ENCODE measurements around the gene RELN.

Gene RELN

DNA sequence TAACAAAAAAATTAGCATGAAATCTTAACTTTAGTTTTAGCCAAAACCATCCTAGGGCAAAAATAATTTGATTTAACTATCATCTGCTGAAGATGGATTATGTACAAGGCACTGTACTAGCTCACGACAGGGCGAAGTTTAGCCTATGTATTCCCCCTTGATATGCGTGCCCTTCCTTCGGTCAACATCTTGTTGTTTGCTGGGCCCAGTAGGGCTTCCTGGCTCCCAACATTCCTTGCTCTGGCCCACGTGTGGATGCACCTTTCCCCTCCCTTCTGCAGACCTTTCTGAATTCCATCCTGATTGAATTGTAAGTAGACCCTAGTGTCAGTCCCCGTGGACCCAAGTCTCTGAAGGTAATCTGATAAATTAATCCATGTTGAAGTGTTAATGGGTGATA, 212.0 kb downstream of the RELN start:
- DNase-seq: no peak

DNA sequence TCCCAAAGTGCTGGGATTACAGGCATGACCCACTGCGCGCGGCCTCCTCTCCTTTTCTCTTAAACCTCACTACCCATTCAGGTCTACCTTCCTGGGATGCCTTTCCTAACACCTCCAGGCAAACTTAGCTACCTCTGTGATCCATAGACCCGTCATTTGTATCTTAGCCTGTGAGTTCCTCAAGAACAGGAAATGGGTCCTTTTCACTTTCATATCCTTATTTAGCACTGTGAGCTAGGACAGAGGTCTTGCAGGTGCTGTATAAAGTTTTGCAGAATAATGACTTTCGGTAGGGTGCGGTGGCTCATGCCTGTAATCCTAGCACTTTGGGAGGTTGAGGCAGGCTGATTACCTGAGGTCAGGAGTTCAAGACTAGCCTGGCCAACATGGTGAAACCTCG, 215.7 kb downstream of the RELN start:
- DNase-seq: no peak

DNA sequence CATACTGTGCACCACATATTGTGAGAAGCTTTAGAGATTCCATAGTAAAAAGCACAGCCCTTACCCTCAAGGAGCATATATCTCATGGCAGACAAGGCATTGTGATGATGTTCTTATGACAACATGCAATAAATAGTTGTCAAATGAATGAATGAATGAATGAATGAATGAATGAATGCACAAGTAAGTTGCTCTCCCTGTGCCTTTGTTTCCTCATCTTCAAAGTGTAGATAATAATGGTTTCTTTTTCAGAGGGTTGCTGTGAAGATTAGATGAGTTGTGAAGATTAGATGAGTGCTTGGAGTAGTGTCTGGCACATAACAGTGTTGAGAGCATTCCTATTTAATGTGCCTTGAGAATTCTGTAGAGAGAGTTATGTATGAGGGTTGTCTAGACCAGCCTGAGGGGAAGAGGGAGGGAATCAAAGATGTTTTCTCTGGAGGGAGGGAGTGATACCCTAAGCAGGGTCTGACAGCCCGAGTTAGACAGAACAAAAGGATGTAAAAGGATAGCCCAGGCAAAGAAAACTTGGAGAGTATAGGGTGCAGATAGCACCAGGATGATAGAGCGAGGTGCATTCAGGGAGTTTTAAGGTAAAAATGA, 217.2 kb downstream of the RELN start:
- DNase-seq: no peak

DNA sequence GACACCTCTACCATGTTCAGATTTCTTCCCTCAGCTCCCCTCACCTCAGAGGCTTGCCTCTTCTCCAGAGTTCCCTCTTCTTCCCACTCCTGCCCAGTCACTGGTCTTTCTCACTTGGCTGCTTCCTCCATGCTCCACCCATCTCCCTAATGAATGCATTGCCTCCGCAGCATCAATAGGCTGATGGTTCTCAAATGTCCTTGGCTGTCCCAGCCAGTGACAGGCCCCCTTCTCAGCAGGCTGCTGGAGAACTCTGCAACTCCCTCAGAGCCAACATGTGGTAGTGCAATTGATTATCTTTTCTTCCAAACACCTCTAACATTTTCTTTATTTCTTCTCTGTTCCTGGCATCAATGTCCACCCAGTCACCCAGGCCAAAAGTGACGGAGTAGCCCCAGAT, 218.2 kb downstream of the RELN start:
- no peak for DNase-seq

DNA sequence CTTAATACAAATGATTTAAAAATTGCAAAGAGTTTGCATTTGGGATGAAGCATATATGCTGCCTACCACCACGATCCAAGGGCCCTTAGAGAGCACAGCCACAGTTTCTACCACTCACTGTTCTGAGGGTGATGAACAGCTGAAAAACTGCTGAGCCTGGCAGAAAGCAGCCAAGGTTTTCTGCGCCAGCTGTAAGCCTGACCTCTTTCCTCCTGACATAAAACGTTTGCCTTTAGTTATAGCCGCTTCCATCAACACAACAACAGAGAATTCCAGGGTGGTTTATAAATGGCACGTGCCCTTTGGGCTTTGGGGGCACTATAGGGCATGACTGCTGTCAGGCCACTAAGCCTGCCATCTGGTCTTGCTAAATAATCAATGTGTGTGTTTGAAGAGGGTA, 222.8 kb downstream of the RELN start:
- no peak for DNase-seq

DNA sequence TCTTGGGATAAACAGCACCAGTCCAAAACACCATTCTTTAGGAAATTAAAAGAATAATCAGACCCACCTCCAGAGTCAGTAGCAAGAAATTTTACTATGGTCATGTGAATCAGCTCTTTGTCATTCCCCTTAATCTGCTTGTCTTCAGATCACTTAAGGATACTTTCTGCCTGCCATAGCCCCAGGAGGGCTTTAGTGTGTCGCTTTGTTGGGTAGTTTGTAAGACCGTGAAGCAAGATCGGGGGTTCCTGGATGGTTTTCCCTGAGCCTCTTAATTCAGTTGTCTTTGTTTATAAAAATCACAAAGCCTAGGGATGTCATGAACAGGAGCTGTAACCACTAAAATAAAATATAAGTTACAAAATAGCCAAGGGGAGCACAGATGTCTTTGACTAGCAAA, 223.6 kb downstream of the RELN start:
- no peak for DNase-seq

DNA sequence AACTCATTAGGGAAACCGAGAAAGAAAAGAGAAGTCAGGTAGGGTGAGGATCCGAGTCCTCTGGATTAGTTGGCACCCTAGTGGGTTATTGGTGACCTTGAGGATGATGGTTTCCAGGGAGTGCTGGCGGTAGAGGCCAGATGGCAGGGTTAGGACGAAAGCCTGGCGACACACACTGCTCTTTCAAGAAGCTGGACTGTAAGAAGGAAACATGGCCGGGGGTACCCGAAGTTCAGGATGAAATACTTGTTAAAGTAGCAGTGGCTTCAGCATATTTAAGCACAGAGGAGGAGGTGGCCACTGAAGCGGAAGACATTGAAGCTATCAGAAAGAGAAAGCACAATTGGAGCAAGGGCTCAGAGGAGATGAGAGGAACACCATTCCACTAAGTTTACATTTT, 224.6 kb downstream of the RELN start:
- DNase-seq: no peak

DNA sequence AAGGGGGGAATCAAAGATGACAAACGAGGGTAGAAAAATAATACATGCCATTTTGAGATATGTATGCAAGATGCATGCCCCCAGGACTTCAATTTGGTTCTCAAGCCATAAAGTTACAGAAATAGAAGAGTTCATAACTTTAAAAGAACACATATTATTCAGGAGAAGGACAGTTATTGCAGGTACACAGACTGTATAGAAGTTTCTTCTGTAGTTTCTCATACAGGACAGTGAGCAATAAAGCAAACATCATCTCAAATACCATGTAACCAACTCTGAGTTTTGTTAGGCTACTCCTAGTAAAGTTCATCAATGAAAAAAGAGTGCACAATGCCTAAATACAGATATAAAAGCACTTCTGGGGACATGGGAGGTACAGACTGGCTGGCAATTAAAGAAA, 226.6 kb downstream of the RELN start:
- DNase-seq: no peak

DNA sequence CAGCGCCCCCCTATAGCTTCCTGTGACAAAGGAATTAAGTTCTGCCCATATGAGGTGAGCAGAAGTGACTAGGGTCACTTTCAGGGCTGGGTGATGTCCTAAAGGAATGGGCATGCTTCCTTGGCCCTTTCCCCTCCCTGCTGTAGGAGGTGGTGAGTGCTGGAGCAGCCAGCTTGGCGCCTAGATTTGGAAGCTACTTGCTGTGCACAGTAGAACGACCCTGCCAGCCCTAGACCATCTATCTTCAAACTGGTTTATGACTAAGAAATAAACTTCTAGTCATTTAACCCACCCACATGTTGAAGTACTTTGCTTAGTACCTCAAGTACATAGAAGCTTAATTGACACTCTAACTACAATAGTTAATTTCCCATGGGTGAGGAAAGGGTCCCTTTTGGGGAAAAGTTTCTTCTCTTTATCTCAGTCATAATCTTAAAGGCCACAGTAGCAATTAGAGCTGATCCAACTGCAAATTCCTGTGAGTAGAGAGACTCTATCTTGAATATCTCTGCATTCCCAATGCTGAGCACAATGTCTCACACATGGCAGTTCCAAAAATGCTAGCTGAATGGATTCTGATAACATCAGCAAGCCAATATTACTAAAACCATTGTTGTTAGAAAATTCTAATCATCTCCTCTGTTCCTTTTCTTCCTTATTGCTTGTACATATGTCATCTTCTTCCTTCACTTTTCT, 227.2 kb downstream of the RELN start:
- DNase-seq: no peak

DNA sequence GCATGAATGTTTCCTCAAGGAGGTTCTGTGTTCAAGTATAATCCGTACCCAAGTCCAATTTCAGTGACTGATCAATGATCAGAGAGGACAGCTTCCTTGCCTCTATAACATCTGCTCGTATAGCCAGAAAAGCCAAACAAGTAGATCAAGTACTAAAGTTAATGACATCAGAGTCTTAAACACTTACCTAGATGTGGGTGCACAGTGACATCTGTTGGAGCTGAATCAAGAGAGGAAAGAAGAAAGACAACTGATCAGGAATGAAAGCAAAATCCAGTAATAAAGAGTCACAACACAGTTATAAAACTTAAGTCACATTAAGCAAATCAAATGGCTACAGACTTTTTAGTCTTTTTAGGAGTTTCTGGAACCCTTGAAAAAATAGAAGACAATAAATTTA, 236.5 kb downstream of the RELN start:
- DNase-seq: no peak

DNA sequence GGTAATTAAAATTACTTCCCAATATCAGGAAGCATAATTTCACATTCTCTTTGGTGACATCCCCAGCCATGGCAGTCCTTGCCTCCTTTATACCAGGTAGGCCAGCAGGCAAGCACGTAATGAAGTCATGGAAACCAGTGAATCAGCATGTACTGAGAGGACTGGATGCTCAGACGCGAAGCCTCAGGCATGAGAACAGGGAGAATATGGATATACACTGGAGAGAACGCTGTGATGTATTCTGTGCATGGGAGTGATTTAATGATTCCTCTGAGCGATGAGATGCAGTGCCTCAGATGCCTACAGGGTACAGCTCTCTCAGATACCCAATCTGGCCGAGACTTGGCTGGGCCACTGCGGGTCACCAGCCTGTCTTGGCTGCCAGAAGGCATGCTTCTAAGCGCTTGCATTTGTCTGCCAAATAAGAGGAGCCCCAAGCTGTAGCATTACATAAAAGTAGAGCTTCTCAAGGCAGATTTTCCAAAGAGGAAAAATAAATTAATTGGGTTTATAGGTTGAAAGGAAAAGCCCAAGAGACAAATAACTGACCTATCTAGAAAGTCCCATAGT, 238.1 kb downstream of the RELN start:
- no peak for DNase-seq

DNA sequence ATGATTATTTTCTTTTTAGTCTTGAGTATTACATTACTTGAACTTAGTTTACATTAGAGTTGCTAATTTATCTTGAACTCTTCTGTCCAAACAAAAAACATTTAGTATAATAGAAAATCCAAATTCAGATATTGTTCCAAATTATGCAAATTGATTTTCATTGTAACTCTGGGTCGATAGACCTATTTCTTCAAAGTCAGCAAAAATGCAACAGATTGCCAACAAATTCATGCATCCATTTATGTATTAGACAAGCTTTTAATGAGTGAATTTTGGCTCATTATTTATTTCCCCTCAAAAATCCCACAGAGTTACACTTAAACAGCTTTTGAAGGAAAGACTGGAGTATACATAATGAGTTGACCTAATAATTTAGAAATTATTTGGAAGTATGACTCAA, 240.8 kb downstream of the RELN start:
- DNase-seq: no peak

DNA sequence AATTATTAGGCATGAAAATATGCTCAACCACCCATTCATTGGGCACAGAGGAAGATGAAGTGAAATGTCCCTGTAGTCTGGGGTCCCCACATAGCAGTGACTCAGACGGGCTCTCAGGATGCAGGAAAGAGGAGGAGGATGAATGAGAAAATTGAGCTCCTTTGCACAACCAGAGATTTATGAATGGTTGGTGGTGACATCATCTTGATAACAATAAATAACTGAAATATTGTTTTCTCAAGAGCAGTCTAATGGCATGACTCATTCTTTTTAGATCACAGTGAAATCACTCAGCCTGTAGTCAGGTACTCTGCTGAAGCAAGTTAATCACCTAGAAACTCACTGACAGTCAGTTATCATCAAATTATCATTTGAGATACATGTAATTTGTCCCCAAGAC, 254.1 kb downstream of the RELN start:
- no peak for DNase-seq

DNA sequence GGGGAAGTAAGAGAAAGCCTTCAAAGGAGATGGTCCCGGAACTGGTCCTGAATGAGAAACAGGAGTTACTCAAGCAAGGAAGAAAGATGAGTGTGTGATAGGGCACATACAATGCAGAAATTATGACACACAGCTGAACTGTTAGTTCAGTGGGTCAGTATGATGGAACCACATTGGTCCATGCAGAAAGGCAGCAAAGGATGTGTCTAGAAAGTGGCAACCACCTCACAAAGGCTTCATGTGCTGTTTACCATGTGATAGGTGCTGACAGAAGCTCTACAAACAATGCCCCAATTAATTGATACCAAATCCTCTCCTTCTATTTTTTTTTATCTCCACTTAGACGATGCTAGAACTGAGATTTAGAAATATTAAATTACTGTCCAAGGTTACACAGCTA, 258.3 kb downstream of the RELN start:
- DNase-seq: no peak

DNA sequence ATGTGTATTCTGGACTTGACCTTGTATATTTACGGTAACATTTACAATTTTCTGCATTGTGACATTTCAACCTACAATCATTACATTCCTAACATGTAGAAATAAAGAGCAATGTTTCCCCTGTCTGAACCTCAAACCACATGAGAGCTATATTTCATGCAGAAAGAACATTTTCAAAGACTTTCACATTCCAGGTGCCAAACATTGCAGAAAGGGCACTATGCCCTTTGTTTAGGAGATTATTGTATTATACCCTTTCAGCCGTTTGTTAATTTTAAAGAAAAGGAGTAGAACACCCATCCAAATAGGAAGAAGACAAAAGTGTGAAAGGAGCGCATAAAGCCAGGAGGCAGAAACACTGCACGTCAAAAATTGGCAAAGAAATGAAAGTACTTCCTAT, 260.4 kb downstream of the RELN start:
- no peak for DNase-seq

DNA sequence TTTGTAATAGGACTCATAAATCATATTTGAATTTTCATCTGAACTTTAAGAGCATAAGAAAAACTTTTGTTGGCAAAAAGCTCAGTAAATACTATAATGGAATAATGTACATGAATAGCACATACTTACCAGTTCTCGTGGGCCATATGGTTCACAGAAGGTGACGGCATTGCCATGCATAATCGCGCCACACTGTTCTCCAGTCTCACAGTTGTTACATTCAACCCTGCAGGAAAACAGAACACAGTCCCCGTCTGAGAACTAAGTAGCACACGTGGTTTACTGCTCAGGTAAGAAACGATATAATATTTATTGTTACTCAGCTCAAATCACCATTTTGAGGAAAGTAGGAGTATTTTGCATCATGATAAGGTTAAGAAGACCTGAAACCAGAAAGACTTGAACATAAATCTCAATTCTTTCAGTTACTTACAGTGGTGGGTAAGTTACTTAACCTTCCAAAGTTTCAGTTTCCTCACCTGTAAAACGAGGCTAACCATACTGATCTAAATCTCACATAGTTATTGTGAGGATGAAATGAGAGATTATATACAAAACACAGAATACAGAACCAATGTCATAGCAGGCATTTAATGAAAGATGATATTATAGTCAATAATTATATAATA, 261.4 kb downstream of the RELN start:
- DNase-seq: no peak

DNA sequence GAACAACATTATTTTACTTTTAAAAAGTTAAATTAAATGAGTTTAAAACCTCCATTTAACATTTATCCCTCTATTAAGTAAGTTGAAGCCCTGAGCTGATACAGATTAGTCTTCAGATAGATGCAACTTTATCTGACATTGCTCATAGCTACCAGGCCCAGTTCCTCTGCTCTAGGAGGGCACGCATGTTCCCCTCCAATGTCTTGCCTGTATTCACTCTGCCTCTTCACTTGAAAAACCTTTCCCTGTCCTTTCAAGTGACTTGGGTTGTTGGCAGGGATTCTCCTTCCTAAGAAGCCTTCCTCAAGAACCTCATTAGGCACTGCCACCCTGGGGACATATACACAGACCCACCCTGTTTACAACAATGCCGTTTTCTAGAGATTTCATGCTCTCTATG, 270.4 kb downstream of the RELN start:
- no peak for DNase-seq

DNA sequence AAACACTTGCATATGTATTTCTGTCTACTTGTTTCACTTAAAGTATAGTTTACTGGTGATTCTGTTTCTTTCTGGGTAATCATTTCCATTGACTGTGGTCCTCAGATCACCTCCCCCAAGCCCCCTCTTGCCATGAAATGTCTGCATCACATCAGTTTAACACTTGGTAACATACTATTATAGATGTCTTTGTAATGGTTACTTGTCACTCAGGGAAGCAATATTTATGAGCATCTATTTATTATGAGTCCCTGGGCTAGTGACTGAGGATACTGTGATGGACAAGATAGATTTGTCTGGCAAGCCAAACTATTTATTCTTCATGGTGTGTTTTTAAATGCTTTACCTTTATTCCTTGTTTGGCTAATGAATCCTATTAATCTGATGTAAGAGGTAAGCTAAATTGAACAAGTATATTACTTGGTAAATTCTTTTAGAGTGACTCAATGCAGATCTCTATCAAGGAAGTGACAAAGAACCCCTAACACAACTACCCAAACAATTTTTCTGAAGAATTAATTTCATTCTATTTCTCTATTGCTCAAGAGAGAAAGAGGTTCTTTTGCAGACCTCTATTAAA, 270.9 kb downstream of the RELN start:
- no peak for DNase-seq

DNA sequence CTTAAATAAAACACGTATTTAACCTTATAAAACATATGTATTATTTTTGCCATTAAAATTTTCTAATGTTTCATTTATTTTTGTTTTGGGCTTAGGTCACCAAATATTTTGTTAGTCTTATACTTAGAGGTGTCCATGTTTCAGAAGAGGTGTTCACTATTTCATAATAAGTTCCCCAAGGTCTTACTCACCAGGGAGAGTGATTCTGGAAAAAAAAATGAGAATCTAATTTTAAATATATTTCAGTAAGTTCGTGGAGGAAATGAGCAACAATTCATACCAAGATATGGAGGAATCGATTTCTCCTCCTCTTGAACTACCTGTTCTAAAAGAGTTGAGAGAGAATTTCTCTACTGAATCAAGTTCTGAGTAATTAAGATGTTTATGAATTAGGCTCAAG, 271.9 kb downstream of the RELN start:
- no peak for DNase-seq

DNA sequence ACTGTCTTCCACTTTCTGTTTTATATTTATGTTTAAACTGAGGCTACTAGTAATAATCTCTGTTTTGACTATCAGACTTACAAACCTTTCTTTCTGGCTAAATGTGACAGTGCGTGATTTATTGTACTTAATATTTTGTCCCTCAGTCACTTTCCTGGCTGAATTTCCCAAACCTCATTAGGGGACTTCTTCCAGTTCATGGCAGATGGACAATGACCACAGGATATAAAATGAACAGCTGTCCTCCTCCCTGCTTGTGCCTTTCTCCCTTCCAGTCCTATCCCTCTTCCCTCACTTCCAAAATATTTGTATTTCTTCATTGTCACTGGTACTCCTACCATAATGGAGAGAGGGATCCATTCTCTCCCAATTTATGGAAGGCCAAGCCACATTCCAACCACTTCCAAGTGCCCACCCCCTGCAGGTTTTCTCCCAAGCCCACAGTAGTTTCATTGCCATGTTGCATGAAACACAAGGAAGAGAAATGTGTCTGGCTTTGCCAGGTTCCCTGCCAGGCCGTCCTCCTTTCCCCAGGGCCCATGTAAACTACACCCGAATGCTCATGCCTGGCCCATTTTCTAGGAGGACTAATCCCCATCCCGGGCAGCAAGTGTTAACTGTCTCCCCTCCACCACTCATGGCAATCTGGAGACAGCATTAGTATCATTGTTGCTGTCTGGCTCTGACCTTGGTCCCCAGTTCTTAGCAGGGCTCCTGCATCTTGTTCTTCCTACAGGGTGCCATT, 273.9 kb downstream of the RELN start:
- DNase-seq: no peak

DNA sequence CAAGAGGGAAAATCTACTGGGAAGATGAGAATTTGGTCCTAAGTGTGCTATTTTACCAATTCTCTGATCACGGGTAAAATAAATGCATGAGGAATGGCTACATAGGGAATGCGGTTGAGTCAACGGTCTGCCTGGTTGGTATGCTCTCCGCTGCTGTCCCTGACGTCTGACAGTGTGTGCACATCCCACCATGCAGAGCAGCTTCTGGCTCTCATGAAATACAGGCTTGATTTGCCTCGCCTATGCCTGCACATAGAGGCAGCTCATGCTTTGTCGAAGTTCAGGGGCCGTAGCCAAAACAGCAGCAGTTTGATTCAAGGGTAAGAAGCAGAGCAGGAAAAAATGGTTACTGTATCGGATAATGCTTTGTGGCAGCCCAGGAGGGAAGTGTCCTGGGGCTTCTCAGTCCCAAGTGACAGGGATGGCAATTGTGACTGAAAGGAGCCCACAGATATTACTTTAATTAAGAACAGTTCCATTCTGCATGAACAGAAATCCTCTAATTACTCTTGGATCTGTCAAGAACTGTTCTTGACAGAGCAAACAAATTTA, 275.0 kb downstream of the RELN start:
- DNase-seq: no peak

DNA sequence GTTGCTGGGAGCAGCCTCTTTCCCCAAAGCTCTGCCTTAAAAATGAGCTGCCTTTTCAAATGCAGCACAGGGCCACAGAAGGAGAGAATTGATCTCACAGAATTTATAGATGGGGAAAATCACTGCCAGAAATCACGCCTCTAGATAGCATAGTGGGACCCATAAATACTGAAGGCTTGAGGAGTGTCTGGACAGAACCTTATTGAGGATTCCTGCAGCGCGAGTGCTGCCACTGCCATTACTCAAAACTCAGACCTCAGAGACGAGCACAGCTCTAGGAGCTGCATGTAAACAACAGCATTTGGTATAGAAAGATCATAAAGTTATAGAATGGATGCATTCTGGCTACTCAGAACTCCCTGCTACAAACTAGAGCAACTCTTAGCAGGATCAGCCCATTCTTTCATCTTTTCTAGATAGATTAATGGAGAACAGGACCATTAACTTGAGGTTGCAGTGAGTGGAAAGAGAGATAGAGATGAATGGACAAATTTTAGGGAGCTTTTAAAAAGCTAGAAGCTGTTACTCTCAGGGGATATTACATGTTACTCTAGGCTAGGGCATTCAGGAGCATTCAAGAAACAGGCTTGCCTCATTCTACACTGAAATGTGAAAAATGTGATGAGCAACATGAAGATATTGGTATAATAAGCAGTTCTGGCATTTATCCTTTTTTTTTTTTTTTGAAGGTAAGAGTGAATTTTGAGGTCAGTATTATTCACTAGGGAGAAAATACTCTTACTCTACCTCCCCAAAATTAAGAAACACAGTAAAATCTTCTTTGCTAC, 276.3 kb downstream of the RELN start:
- no peak for DNase-seq

All from hematopoietic multipotent progenitor cell treated with erythropoietin and hydrocortisone succinate and interleukin-3 and kit ligand, for 4 days (in vitro differentiated cells).